Testis (tissue), 3 donors: ENCODE measurements around the gene TMED1. TPM values are rescaled to one million over a fixed set of nuclear protein-coding genes. Genes with fewer than 3 reads are reported as not detected.

Experiments
- DNase-seq: peaks from one replicate; pipeline ENCODE4 v3.0.0-alpha.2; 2019
- H3K27ac ChIP-seq, 2 donors: fragments of 200-600 bp; sonication (generic); one replicate each; pipeline ENCODE4 v1.5.1; 2019
- H3K27me3 ChIP-seq: fragments of 200-600 bp; sonication (generic); one replicate; pipeline ENCODE4 v1.5.1; 2019
- H3K36me3 ChIP-seq: fragments of 200-600 bp; sonication (generic); one replicate; pipeline ENCODE4 v1.5.1; 2017; ENCODE audit warnings: low read depth; ENCODE audit errors: missing control alignments
- H3K4me1 ChIP-seq: fragments of 200-600 bp; sonication (generic); one replicate; pipeline ENCODE4 v1.5.1; 2019
- H3K4me3 ChIP-seq, 2 donors: fragments of 200-600 bp; sonication (generic); one replicate each; pipeline ENCODE4 v1.5.1; 2017 to 2019
- H3K9me3 ChIP-seq: fragments of 200-600 bp; sonication (generic); one replicate; pipeline ENCODE4 v1.5.1; 2017
- CTCF ChIP-seq, 3 experiments: fragments of 450-650 bp in 2 of 3; fragments of 200-600 bp in 1 of 3; sonication (generic) in 1 of 3; IDR thresholded peaks; one replicate each; pipeline ENCODE4 v1.5.1; 2016 to 2019; ENCODE audit warnings: antibody characterized with exemption in 3 of 3, mild to moderate bottlenecking in 2 of 3, moderate library complexity in 1 of 3
- POLR2A ChIP-seq: fragments of 450-650 bp; IDR thresholded peaks from one replicate; pipeline ENCODE4 v1.6.1; 2017; ENCODE audit warnings: antibody characterized with exemption, mild to moderate bottlenecking, moderate library complexity
- WGBS, 2 donors: methylation state at CpG; one replicate each; pipeline ENCODE4 v1.1.5; 2018; 5-methylcytosine and 5-hydroxymethylcytosine counted together
- intact Hi-C: fragments of 100-400 bp; cut with DNase I; formaldehyde crosslinking; loops from one replicate; pipeline ENCODE4 v1.15.1; 2023; ENCODE audit warnings: low total_unique reads
- polyA plus RNA-seq: library from polyadenylated mRNA; stranded (reverse); fragments of 350-450 nt; fragmentation: Illumina TruSeq; extraction: RNeasy Lipid Tissue Mini Kit (QIAGEN cat#74804); gene quantifications from one replicate; pipeline ENCODE4 v1.2.3, GENCODE V29; 2014; ENCODE audit warnings: low read depth, low replicate concordance; ENCODE audit not compliant: insufficient read depth
- total RNA-seq, 2 donors: library from RNA; depleted of rRNA; stranded (reverse); fragments of >200 nt; gene quantifications; one replicate each; pipeline ENCODE4 v1.2.3, GENCODE V29; 2016

TMED1 gene
- total and polyA plus RNA-seq, 3 donors from 2014 or later, result 30.2 to 59.3 (median 34.0) TPM

- Histone ChIP-seq H3K27me3 (no peaks in the 10 kb centered on the region), H3K9me3 (no peaks in the 10 kb centered on the region), H3K36me3 (no peaks in the 10 kb centered on the region), H3K27ac (no peak overlapping the region), H3K4me1 (peaks cover 14% of the 10 kb centered on the region), H3K4me3 (no peak overlapping the region)
- DNase-seq, result no peak
- 91 to 93% methylated on average over 10 of the region's 10 CpGs for WGBS, 2 donors
- no peak for TF ChIP-seq CTCF (IDR thresholded peaks at IDR 0.05)
- intact Hi-C loops, result no loop called here
These were observed 33.0 kb upstream of the TMED1 start for GRCh38 chr19:10868872-10869547.

GRCh38 chr19:10866495-10866894 is 30.5 kb upstream of the TMED1 start:
- Histone ChIP-seq H3K27ac (no peak overlapping the region), H3K4me1 (peaks cover 5% of the 10 kb centered on the region), H3K27me3 (no peaks in the 10 kb centered on the region), H3K4me3 (no peak overlapping the region), H3K36me3 (no peaks in the 10 kb centered on the region), H3K9me3 (no peaks in the 10 kb centered on the region)
- intact Hi-C loops, result no loop called here
- 93 to 94% methylated on average over 10 of the region's 10 CpGs for WGBS, 2 donors
- no peak for DNase-seq
- TF ChIP-seq POLR2A, result no peak
- no peak for TF ChIP-seq CTCF (IDR thresholded peaks at IDR 0.05)

DNA sequence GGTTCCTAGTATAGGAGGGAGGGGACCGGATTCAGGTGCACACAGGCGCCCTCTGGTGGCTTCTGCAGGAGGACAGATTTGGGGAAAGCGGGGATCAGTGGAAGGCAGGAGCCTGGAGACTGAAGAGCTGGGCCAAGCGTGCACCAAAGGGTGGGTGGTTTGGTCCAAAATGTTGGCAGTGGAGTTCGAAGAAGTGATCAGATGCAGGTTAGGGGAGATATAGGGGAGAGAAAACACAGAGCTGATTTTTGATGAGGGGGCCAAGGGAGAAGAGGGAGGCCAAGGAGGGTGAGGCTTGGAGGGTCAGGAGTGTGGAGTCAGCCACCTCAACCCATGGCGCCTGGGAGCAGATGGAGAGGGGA is 28.5 kb upstream of the TMED1 start:
- Histone ChIP-seq H3K4me1 (no peaks in the 10 kb centered on the region), H3K36me3 (no peaks in the 10 kb centered on the region), H3K9me3 (no peaks in the 10 kb centered on the region), H3K27ac (peak overlapping the region in 1 of 2 donors; percentile 30), H3K27me3 (no peaks in the 10 kb centered on the region), H3K4me3 (no peak overlapping the region)
- TF ChIP-seq POLR2A, result no peak
- peak; percentile 60 to 91 (median 78) for TF ChIP-seq CTCF (IDR thresholded peaks at IDR 0.05)
- intact Hi-C loops, result loop anchor here (5.0 kb wide), 1 partner anchor 147 kb away; the partner anchor contains the start of gene DNM2
- 26 to 29% methylated on average over 6 of the region's 6 CpGs for WGBS, 2 donors
- peak; percentile 89 for DNase-seq

DNA sequence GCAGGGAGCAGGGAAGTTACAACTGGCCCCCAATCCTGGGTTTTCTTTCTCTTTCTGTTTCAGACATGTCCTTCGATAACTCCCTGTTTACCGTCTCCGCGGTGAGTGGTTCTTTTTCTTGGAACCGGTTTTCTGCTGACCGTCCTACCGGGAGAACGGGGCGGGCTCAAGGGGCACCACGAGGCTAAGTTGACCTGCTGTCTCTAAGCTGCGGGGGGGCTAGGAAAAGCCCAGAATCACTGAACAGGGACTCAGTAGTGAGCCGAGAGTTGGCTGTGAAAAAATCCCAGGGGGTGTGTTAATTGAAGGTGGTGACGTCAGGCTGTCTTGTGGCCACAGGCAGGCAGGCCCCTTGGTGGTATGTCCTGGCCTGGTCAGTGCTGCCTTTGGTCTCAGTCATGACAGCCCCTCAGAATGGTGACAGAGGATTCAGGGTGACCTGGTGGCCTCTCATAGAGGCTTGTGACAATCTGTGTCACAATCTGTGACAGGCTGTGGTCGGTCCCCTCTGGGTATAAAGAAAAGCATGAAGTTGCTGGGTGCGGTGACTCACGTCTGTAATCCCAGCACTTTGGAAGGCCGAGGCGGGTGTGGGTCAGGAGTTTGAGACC is 27.2 kb upstream of the TMED1 start:
- Histone ChIP-seq H3K4me3 (no peak overlapping the region), H3K4me1 (no peaks in the 10 kb centered on the region), H3K9me3 (no peaks in the 10 kb centered on the region), H3K27ac (no peak overlapping the region), H3K36me3 (no peaks in the 10 kb centered on the region), H3K27me3 (no peaks in the 10 kb centered on the region)
- DNase-seq, result peak; percentile 56
- TF ChIP-seq POLR2A (no peak), CTCF (IDR thresholded peaks at IDR 0.05) (no peak)
- intact Hi-C loops, result loop anchor here (5.0 kb wide), 1 partner anchor 146 kb away; the partner anchor contains the start of gene DNM2
- 67 to 75% methylated on average over 15 to 18 of the region's 18 CpGs for WGBS, 2 donors
